ENCODE measurements around the gene C10orf90.

The C10orf90 gene

DNA sequence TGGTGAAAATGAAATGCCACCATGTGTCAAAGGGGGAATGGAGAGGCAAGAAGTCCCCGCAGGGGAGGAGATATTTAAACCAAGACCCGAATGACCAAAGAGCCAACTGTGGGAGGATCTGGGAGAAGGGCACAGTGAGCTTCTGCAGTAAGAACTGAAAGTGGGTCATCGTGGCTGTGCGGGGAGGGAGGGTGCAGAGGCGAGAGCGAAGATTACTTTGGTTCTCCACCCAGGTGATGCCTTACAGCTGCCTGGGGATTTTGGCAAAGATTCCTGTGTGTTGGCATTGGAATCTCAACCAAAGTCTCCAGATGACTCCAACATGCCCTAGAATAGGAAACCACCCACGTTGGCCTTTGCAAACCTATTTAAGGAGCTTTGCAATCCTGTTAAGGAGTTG lies 238.0 kb downstream of the C10orf90 start:
- TF ChIP-seq, protein P1, sequence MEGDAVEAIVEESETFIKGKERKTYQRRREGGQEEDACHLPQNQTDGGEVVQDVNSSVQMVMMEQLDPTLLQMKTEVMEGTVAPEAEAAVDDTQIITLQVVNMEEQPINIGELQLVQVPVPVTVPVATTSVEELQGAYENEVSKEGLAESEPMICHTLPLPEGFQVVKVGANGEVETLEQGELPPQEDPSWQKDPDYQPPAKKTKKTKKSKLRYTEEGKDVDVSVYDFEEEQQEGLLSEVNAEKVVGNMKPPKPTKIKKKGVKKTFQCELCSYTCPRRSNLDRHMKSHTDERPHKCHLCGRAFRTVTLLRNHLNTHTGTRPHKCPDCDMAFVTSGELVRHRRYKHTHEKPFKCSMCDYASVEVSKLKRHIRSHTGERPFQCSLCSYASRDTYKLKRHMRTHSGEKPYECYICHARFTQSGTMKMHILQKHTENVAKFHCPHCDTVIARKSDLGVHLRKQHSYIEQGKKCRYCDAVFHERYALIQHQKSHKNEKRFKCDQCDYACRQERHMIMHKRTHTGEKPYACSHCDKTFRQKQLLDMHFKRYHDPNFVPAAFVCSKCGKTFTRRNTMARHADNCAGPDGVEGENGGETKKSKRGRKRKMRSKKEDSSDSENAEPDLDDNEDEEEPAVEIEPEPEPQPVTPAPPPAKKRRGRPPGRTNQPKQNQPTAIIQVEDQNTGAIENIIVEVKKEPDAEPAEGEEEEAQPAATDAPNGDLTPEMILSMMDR (IDR thresholded peaks at IDR 0.05; ENCODE audit: insufficient read depth, low read depth, low read length, missing control alignments) = no peak
- H3K4me3 ChIP-seq (ENCODE audit: low read length) = no peak overlapping the region
- no peak for DNase-seq (ENCODE audit: low read depth)

DNA sequence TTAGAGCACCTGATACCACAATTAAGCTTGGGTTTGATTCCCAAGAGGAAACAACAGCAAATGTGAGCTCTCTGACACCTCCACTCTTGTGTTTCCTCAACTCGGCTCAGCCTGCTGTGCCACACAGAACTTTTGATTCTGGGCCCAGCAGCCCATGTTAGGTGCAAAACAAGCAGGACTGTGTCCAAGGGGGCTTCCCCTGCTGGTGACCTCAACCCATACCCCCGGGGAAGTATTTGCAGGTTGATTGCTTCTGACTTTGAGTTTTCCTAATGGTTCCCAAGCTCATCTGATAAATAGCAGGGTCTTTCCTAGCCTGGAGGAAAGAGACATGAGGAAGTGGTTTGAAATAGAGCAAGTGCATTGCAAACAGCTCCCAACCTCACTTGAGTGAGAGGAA lies 238.7 kb downstream of the C10orf90 start:
- DNase-seq (ENCODE audit: low read depth) = no peak
- TF ChIP-seq, protein P1 (IDR thresholded peaks at IDR 0.05; ENCODE audit: insufficient read depth, low read depth, low read length, missing control alignments) = no peak
- no peak overlapping the region for H3K4me3 ChIP-seq (ENCODE audit: low read length)

DNA sequence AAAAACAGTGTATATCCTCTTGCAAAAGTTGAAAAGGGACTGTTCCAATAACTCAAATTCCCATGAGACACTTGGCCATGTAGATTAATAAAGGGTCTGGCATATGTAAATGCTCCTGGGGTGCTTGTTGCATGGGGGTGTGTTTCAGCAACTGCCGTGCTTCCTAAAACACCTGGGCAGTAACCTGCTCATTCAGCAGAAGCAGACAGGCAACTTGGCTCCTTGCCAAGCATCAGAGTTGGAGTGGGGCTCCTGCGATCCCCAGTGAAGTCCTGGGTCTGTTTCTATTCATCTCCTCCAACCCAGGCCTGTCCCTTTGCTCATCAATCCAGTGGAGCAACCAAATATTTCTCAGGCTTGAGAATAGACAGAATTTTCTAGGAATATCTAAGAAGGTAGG lies 240.0 kb downstream of the C10orf90 start:
- no peak for DNase-seq (ENCODE audit: low read depth)
- TF ChIP-seq, protein P1 (IDR thresholded peaks at IDR 0.05; ENCODE audit: insufficient read depth, low read depth, low read length, missing control alignments) = no peak
- no peak overlapping the region for H3K4me3 ChIP-seq (ENCODE audit: low read length)

DNA sequence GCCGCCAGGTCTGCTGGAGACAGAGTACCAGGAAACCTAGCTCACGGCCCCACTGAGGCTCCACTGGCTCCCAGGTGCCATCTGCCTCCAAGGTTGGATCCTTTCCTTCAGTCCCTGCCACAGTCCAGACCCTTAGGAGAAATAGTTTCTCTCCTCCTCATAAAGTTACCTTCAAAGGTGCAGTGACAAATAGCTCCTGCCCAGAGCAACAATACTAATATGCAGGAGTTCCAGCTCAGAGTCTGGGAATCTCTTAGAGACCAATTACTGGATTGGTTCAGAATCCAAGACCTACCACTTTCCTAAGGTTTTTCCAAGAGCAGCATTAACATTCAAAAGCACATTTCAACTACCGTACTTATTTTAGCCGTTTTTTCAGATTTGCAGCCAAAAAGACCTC lies 241.2 kb downstream of the C10orf90 start:
- TF ChIP-seq, protein P1 (IDR thresholded peaks at IDR 0.05; ENCODE audit: insufficient read depth, low read depth, low read length, missing control alignments) = no peak
- DNase-seq (ENCODE audit: low read depth) = no peak
- no peak overlapping the region for H3K4me3 ChIP-seq (ENCODE audit: low read length)

DNA sequence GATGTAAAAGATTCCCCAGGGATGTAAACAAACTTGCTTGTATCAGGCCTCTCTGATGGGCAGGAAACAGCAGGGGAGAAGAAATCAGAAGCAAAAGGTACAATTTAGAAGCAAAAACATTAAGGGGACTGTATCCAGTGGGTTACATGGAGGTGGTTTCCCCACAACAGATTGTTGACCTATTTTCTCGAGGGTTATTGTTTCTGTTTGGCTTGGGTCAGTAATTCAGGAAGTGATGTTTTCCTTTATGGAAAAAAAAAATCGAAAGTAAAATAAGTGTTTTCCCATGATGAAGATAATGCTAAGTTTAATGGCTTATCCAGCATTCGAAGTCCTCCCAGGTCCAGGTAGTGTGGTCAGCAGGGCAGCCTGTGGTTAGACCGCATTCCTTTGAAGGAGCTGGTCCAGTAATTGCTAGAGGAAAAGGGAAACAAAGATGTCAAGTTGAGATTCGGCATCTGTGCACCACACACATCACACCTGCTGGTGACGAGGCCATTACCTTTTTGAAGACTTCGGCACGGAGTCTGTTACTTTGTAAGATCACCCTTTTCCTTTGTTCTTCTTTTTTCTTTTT lies 244.9 kb downstream of the C10orf90 start:
- no peak for DNase-seq (ENCODE audit: low read depth)
- no peak overlapping the region for H3K4me3 ChIP-seq (ENCODE audit: low read length)
- TF ChIP-seq, protein P1 (IDR thresholded peaks at IDR 0.05; ENCODE audit: insufficient read depth, low read depth, low read length, missing control alignments) = no peak

DNA sequence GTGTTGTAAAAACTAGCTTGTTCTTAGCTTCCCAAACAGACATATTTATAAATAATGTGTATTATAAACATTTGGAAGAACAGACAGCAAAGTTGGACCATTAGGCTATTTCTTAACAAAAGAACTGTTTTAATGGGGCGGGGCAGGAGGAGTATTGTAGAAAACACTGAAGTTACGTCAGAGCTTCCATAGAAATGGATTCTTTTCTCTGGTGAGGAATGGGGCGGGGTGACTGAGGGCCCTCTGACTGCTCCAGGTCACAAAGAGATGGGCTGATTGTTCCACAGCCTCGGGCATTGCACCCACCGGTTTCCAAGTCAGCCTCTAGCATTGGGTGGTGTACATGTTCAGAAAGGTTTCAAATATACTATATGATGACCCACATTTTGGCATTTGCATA lies 245.5 kb downstream of the C10orf90 start:
- H3K4me3 ChIP-seq (ENCODE audit: low read length) = no peak overlapping the region
- TF ChIP-seq, protein P1 (IDR thresholded peaks at IDR 0.05; ENCODE audit: insufficient read depth, low read depth, low read length, missing control alignments) = no peak
- peak; percentile 7 for DNase-seq (ENCODE audit: low read depth)

Data from epithelial cell of esophagus (primary cell).